ENCODE data around the gene MTG2.

- peak; percentile 28 to 78 (median 72) for TF ChIP-seq CTCF (IDR thresholded peaks at IDR 0.05)
- TF ChIP-seq POLR2A (IDR thresholded peaks at IDR 0.05): no peak
- TF ChIP-seq POLR2AphosphoS5 (IDR thresholded peaks at IDR 0.05): peak; percentile 66
Measured at GRCh38 chr20:62136283-62137091, 46.3 kb upstream of the MTG2 start.
